HG02970 (cell line): ENCODE results near the gene SMIM35.

Experiments used
- ATAC-seq: cut with Tn5 transposase; IDR thresholded peaks from one replicate; pipeline ENCODE4 v1.9.1; 2021; ENCODE audit warnings: mild to moderate bottlenecking, moderate library complexity, moderate number of reproducible peaks; ENCODE audit not compliant: unreplicated experiment, low FRiP score

Gene SMIM35

DNA sequence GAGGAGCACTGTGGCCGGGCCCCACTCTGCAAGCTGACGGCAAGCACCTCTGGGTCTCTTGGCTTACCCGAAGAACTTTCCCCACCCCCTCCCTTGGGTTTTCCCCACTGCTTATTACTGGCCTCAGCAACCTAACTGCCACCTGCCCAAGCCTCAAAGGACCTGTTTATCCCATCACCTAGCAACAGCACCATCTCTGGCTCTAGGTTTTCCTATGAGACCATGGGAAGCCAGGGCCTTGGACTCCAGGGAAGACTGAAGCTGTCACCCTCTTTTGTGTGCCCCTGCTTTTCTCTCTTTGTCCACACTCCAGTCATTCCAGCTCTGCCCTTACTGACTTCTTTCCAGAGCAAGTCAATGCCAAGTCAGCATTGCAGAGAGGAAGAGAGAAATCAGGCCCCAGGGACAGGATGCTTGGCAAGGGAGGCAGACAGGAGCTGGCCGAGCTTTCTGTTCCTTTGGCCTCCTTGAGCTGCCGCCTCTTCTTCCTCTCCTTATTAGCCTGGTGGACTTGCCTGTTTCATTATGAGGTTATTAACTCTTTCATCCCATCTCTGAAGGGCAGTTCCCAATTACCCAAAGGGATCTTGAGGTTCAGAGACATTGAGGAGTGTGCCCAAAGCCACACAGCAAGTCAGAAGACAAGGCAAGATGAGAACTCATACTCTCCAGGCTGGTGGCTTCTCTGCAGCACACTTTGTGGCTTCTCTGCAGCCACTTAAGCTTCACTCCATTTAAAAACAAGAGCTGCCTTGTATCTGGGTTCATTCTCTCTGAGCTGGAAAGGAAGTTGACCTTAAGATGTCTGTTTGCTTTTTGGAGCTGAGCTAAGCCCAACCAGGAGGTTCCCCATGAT is at the start of gene SMIM35:
Gene SMIM35 (minus strand): TSS at position 51 of the 856 bp plus-strand sequence. CDS start 206 bp downstream, outside the sequence.
- no peak for ATAC-seq

DNA sequence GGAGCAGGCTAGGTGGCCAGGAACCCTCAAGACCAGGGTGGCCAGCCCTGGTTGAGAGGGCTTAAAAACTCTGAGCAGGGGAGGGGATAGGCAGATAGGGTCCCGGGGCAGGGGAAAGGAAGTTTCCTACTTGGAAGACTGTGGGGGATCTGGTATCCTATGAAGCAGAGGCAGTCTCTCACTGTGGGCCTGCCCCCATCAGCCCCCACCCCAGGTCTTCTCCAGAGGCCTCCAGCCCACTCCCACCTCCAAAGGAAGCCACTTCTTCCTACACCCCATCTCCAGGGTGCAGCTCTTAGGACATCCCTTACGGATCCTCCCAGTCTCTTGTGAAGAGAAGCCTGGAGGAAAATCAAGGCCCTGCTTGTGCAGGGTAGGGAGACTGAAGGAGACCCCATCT is 49.6 kb upstream of the SMIM35 start:
- ATAC-seq: no peak

DNA sequence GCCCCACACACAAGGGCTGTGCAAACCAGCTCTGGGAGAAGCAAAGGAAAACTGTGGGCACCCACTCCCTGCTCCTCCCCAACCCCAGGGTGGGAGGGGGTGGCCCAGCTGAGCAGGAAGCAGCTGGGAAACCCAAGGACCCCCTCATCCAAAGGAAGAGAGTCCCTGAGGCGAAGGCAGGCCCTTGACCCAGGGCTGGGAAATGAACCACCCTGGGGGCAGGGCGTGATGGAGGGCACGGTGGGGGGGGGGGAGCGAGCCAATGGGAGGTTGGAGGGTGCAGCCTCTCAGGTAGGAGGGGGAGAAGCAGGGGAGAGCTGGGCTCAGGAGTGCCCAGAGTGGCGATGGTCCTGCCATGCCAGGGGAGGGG is 49.0 kb upstream of the SMIM35 start:
- ATAC-seq: no peak

DNA sequence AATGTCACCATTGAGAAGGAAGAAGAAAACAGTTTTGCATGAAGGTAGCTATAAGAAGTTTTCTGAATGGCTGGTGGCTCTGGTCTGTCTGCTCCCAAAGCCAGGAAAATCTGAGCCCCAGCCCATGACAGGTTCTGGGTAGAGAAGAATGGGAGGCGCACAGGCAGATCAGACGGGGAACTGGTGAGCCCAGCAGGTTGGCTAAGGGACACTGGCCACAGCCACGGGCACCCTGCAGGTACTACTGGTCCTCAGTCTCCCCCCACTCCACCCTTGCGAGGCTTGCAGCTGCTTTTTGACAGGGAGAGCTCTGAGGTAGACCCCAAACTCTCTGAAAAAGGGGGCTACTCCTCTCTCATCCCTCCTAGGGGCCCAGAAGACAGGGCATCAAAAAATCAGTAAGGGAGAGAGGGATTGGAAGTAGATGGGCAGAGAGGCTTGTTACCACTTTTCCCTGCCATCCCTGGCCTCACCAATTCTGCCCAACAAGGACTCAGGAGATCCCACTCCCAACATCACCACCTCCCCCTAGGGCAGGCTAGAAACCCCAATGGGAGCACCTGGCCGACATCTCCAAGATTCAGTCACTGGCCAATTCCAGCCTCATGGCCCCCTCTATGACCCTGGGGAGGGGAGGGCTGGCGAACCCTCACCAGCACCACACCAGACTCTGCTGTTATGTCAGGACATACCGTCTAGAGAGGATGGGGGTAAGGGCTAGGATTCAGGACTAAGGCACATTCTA is 48.5 kb upstream of the SMIM35 start:
- no peak for ATAC-seq

DNA sequence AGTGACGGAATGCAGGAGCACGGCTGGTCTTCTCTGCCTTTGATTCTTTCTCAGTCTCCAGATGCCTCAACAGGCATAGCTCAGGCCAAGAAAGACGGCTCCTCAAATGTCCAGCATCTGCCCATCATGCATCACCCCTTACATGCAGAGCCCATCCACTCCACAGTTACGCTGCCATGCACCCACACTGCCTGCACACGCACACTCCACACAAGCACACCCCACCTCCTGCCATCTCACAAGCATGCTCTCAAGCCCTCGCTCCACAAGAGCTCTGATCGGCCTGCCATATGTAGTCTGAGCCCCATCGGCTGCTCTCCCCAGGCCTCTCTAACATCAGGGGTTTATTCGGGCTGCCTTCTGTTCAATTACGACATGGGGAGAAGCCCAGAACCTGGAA is 47.1 kb upstream of the SMIM35 start:
- no peak for ATAC-seq

DNA sequence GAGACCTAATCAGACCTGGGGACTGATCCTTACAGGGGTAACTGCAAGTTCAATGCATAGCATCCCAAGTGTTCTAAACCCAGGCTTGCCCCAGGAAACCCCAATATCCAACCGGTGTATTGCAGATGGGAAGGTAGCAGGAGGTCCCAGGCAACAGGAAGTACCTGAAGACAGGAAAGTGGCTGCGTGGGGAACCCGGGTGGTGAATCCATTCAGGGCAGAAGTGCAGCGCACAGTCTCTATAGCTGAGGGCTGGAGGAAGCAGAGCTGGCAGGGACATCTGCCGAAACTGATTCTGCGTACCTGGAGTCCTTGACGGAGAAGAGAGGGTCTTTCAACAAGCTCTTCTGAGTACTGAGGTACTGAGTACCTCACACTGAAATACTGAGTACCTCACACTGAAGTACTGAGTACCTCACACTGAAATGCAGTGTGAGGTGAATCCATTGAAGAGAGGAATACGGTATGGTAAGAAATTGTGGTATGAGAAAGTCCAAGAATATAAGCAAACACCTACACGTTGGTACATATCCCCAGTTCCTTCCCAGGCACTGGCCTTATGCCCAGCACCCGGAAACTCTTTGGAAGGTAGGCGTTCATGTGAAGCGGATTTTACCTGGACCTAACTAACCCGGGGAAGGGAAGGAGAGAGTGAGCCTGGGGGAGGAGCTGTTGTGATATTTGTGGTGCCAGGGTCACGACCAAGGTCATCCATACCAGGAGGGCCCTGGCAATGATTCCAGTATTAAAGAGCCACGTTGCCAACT is 45.8 kb upstream of the SMIM35 start:
- ATAC-seq: no peak

DNA sequence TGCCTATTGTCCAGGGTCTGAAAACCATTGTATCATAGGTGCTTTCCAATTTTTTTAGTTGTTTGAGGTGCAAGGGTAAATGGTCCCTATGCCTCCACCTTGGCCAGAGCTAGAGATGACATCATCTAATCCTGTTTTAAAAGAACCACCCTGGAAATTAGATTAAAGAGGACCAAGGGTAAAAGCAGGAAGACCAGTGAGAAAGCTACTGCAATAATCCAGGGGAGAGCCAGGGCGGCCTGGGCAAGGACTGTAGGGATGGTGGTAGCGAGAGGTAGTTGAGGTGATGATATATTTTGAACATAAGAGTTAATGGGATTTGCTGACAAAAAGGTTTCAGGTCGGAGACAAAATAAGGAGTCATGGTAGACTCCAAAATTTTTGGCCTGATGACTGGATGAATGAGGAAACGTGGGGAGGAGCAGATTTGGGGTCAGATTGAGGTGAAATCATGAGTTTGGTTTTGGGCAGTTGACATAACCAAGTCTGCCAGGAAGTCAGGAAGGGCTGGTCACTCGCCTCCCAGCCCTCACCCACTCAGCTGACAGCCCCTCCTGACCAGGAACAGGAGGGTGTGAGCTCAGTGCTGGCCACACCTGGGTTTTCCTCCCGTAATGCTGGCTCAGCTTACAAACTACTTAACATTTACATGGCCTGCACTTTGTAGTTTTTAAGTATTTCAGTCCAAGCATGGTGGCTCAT is 42.9 kb upstream of the SMIM35 start:
- ATAC-seq: no peak

DNA sequence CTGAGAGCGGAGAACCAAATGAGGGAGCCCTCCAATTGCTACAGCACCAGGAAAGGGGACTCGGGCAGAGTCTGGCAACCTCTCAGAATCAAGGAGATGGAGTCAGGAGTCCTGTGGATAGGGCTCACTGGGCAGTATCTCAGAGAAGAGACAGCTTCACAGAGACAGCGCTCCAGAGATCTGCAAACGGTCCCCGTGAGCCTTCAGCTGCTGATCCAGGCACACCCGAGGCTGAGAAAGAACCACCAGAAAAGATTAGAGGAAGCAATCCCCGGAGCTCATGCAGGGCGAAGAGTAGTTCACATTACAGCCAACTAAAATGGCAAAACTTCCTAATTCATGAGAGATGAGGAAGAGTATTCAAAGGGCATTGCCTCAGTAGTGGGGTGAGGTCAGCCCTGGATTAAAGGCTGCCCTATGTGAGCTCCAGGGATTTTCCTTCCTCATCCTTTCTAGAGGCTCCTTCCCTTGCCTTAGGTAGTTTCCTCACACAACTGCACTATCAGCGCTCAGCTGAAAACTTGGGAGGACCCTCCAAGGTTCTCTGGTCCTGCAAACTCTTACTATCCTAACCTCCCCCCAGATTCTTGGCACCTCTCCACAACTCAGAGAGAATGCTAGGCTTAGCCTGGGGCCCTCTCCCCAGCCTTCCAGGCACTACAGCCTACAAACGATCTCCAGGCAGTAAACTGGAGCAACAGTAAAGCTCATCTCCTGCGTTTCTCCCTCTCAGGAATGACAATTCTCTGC is 42.1 kb upstream of the SMIM35 start:
- ATAC-seq: no peak

DNA sequence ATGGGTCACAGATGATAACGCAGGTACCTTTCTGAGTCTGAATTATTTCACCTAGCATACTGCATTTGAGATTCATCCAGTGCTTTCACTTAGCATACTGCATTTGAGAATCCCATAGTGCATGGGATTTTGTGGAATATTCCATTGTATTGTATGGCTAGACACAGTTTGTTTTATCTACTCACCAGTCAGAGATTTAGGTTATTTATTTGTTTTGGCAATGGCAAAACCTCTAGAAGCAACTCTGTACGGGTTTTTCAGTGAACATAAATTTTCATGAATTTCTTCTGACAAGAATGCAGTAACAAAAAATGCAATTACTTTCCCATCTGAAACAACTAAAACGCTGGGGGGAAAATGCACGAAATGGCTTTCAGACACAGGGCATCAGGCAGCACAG is 41.5 kb upstream of the SMIM35 start:
- no peak for ATAC-seq

DNA sequence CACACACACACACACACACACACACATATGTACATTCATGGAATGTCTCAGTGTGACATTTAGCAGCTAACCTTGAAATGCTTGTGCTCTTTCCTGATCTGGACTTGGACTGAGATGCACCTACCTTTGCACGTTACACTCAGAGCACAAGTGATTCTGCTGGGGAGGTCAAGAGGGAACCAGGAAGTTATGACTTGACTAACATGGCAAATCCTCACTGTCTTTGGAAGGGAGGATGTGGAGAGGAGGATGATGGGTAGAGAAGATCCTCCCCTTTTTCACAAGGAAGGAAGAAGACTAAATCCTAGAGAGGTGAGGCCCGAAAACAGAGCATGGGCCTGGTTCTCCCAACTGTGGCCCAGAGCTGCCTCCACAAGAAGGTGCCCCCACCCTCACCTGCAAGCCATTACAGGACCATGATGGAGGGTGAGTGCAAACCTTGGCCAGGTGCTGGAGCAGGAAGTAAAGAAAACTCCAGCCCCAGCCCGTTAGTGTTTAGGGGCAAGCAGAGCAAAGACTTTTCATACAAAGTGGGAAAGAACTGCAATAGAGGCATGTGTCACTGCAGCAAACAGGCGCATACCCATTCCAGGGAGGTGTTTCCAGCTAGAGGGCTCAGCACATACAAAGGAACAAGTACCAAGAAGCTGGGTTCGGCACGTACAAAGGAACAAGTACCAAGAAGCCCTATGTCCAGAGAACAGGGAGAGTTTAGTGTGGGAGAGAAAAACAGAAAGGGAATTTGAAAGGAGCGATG is 39.5 kb upstream of the SMIM35 start:
- no peak for ATAC-seq

DNA sequence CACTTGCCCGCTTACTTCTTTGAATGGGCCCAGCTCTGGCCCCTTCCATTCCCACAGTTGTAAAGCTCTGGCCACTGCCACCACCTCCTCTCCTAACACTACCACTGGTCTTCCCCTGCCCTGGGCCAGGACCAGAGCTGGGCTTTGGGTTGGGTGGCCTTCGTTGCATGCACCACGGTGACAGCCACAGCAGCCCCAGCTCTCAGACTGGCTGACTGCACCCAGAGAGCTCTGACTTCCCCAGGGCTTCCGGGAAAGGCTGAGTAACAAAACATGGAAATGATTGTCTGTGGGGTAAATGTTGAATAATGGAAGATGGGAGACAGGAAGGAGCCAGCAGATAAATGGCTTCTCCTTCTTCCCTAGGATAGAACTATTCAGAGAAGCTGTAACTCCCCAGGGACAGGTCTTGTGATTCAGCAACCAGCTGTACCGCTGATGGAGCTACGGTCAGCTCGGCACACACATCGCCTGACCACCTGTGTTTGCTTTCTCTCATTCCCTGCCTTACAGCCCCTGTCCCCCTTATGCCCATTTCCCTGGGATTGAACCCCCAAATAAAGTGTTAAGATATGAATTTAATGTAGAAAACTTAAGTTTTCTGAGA is 38.3 kb upstream of the SMIM35 start:
- ATAC-seq: no peak

DNA sequence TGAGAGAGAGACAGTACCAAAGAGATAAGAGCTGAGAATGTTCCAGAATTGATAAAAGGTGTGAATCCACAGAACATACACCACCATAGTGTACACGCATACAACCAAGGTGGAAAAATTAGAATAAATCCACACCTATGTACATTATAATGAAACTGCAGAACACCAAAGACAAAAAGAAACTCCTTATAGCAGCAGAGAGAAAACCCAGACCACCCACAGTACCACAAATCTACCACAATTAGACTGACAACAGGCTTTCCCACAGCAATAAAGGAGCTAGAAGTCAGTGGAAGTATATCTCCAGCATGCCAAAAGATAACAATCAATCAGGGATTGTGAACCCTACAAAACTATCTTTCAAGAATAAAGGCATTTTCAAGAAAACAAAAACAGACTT is 34.0 kb upstream of the SMIM35 start:
- ATAC-seq: no peak

DNA sequence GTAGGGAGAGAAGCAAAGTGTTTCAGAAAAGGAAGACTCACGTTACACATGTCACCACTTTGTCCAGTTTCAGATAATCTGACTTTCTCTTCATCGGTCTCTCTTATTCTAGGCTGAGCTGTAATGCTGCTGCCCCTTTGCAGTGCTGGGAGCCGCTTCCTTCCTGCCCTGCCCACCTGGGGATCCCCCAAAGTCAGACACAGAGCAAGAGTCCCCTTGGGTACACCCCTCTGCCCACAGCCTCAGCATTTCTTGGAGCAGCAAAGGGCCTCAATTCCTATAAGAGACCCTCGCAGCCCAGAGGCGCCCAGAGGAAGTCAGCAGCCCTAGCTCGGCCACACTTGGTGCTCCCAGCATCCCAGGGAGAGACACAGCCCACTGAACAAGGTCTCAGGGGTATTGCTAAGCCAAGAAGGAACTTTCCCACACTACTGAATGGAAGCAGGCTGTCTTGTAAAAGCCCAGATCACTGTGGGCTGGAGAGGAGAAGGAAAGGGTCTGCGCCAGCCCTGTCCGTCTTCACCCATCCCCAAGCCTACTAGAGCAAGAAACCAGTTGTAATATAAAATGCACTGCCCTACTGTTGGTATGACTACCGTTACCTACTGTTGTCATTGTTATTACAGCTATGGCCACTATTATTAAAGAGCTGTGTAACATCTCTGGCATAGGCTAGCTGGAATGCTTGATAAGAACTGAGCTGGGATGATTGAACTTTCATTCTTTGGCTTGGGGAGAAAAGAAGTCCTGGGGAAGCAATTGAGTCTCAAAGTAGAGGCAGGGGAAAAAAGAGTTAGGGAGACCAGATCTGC is 31.2 kb upstream of the SMIM35 start:
- ATAC-seq: no peak

DNA sequence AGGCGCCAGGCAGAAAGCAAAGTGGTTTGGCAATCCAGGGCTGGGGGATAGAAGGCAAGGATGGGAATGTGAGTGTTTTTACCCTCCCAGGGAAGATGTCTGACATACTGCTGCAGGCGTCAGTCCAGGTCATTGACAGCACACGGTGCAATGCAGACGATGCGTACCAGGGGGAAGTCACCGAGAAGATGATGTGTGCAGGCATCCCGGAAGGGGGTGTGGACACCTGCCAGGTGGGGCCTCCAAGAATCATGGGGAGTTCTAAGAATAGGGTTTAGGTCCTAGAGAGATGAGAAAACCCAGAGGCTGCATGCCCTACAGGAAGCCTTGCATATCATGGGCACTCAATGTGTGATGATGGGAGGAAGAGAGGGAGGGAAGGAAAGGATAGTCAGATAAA is 28.3 kb upstream of the SMIM35 start:
- no peak for ATAC-seq

DNA sequence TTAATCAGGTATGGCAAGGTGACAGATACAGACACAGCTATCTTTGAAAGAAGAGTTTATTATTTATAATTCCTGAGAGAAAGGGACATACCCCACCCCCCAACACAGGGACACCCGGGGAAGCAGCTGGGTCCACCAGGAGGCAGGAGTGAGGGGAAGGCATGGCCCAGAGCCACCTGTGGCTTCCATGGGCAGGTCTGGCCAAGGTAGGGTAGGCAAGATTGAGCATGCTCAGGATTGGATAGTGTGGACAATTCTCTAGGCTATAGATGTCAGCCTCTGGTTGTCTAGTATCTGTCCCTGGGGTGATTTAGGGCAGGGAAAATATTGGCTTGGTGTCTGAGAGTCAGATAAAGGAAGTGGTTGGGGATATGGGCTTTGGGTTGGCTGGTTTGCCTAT is 27.5 kb upstream of the SMIM35 start:
- ATAC-seq: no peak

DNA sequence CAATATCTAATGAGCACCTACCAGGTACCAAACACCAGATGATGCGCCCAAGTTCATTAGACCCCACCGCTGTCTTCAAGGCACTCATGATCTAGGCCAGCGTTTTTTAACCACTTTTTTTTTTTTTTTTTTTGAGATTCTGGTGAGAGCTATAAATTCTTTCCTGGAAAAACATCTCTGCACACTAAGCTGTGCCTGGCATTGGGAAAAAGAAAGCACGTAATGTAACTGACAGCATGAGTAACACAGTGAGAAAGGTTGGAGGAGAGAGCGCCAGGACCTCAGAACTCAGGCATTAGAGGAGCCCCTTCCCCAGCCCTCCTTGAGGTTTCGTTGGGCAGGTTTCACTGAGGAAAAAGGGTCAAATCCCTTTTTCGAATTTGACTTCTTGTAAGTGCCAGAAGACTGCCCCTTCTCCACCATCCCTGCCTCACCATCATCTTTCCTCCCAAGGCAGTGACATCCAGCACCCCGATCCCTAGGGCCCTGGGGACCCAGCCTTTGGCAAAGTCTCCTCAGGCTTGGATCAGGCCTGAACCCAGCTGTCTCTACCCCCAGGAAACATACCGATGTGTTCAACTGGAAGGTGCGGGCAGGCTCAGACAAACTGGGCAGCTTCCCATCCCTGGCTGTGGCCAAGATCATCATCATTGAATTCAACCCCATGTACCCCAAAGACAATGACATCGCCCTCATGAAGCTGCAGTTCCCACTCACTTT is 26.1 kb upstream of the SMIM35 start:
- no peak for ATAC-seq

DNA sequence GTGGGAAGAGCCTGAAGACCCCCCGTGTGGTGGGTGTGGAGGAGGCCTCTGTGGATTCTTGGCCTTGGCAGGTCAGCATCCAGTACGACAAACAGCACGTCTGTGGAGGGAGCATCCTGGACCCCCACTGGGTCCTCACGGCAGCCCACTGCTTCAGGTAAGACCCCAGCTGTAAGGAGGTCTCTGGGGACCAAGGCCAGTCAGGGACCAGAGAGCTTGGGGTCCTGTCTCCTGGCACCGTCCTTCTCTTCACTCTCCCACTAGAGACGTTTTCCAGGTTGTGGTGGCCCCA is 24.9 kb upstream of the SMIM35 start:
- ATAC-seq: no peak
